ENCODE measurements around the gene IQCF6. TPM values are rescaled to one million over a fixed set of nuclear protein-coding genes. Genes with fewer than 3 reads are reported as not detected.

Gene IQCF6
- total and polyA plus RNA-seq, 2 donors (not counting 3 experiments of a cell fraction or from before 2014, with no cell fraction given), result not detected

DNA sequence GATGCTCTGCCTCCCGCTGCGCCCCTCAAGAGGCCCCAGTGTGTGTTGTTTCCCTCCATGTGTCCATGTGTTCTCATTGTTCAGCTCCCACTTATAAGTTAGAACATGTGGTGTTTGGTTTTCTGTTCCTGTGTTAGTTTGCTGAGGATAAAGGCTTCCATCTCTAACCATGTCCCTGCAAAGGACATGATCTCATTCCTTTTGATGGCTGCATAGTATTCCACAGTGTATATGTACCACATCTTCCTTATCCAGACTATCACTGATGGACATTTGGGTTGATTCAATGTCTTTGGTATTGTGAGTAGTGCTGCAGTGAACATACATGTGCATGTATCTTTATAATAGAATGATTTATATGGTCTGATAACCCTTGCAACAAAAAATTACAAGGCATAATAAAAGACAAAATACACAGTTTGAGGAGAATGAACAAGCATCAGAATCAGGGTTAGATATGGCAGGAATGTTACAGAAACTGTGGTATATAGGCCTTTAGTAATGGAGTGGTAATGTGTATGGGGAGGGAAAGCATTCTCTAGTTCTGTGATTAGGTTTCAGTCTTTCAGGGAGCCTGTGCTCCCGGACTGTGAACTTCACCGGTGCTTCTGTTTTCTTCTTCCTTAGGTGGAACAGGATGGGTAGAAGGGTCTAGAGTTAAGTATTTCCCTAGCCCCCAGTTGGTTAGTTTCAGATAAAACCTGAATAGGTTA lies 45.0 kb downstream of the IQCF6 start:
- H3K27me3 ChIP-seq (ENCODE audit: control insufficient read depth in 2 of 2, insufficient read depth in 2 of 2, low read length in 2 of 2), result peaks cover 9 to 11% of the 10 kb centered on the region in 2 experiments
- H2AFZ ChIP-seq (ENCODE audit: low read depth, low read length), result no peak overlapping the region
- H3K36me3 ChIP-seq (ENCODE audit: control insufficient read depth in 2 of 2, extremely low read depth in 1 of 2, insufficient read depth in 2 of 2, low read length in 2 of 2), result no peaks in the 10 kb centered on the region
- no peaks in the 10 kb centered on the region for H3K9me3 ChIP-seq (replicated peaks; ENCODE audit: control insufficient read depth, insufficient read depth, low read length)
- no peaks in the 10 kb centered on the region for H3K79me2 ChIP-seq (ENCODE audit: control insufficient read depth, insufficient read depth, low read length)
- ChIA-PET POLR2A (no interaction called here), CTCF (interaction anchor here (0.7 kb wide), 1 partner anchor 24 kb away, joined by 3 read pairs; no protein-coding TSS in a partner anchor)
- dilution Hi-C loops (cut with MboI; ENCODE audit: extremely low pct_ligation_motif_present, low sequenced_read_pairs), result no loop called here
- no peak overlapping the region for H3K4me2 ChIP-seq (ENCODE audit: insufficient read depth, low read length)
- intact Hi-C loops (cut with micrococcal nuclease), result no loop called here
- no peaks in the 10 kb centered on the region for H3K4me1 ChIP-seq (ENCODE audit: control insufficient read depth, extremely low read depth, insufficient read depth, low read length)
- no peak overlapping the region for H3K9ac ChIP-seq (replicated peaks; ENCODE audit: extremely low read depth, insufficient read depth, low read length)
- TF ChIP-seq POLR2A (IDR thresholded peaks at IDR 0.05; ENCODE audit: low read depth, low read length), result no peak
- no peak for TF ChIP-seq GATA2 (IDR thresholded peaks at IDR 0.05; ENCODE audit: insufficient read depth, insufficient read length, low read depth, low read length)
- TF ChIP-seq, protein P1, sequence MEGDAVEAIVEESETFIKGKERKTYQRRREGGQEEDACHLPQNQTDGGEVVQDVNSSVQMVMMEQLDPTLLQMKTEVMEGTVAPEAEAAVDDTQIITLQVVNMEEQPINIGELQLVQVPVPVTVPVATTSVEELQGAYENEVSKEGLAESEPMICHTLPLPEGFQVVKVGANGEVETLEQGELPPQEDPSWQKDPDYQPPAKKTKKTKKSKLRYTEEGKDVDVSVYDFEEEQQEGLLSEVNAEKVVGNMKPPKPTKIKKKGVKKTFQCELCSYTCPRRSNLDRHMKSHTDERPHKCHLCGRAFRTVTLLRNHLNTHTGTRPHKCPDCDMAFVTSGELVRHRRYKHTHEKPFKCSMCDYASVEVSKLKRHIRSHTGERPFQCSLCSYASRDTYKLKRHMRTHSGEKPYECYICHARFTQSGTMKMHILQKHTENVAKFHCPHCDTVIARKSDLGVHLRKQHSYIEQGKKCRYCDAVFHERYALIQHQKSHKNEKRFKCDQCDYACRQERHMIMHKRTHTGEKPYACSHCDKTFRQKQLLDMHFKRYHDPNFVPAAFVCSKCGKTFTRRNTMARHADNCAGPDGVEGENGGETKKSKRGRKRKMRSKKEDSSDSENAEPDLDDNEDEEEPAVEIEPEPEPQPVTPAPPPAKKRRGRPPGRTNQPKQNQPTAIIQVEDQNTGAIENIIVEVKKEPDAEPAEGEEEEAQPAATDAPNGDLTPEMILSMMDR (IDR thresholded peaks at IDR 0.05; ENCODE audit: extremely low read depth in 1 of 2, insufficient read depth in 1 of 2, low read depth in 1 of 2, low read length in 2 of 2), result no peak
- no peak for TF ChIP-seq EZH2 (IDR thresholded peaks at IDR 0.05; ENCODE audit: borderline replicate concordance, low read depth, low read length, severe bottlenecking)
- no TSS peak for BruUV-seq (replicated peaks)
- H4K20me1 ChIP-seq (replicated peaks; ENCODE audit: control insufficient read depth, extremely low read depth, insufficient read depth, low read length), result no peaks in the 10 kb centered on the region
- no peak overlapping the region for H3K27ac ChIP-seq (ENCODE audit: insufficient read depth, low read depth, low read length)
- no peak for DNase-seq (ENCODE audit: low read depth, low spot score)
- H3K9me1 ChIP-seq (replicated peaks; ENCODE audit: control insufficient read depth, extremely low read depth, insufficient read depth, low read length), result no peaks in the 10 kb centered on the region
- FAIRE-seq, result no peak
- H3K4me3 ChIP-seq (replicated peaks in 1 of 3; ENCODE audit: insufficient read depth in 1 of 3, low read depth in 1 of 3, low read length in 3 of 3), result no peak overlapping the region

Data from endothelial cell of umbilical vein (primary cell).